GM19238 (cell line): Measurements from ENCODE around the gene STARD7.
"Not testable (repeated sequence)": the region's sequence is repeated elsewhere in the genome, so short reads cannot be mapped to it uniquely, and the experiment has no call there.

Experiments used
- DNase-seq: peaks from one replicate; pipeline ENCODE4 v3.0.0; 2011; ENCODE audit warnings: low spot score; ENCODE audit not compliant: insufficient read length

STARD7 gene

GRCh38 chr2:96150007-96150640 is 58.5 kb downstream of the STARD7 start:
- DNase-seq, result no peak

GRCh38 chr2:96148410-96149217 is 60.0 kb downstream of the STARD7 start:
- DNase-seq, result peak; percentile 72

- no peak for DNase-seq
Measured at GRCh38 chr2:96147593-96148201, 60.9 kb downstream of the STARD7 start.

- DNase-seq, result no peak
Measured at GRCh38 chr2:96146881-96147592, 61.6 kb downstream of the STARD7 start.

- DNase-seq, result peak; percentile 92
Measured at GRCh38 chr2:96146153-96146880, 62.3 kb downstream of the STARD7 start.

- DNase-seq, result peak; percentile 38
Measured at GRCh38 chr2:96145848-96146152, 62.8 kb downstream of the STARD7 start.

- DNase-seq, result peak; percentile 99
Measured at GRCh38 chr2:96145036-96145847, 63.4 kb downstream of the STARD7 start, which contains the start of gene DUSP2. TSS of gene DUSP2 (minus strand) at chr2:96145440. CDS start at chr2:96145354, 86 bp downstream.

GRCh38 chr2:96144481-96145035 is 64.1 kb downstream of the STARD7 start:
- DNase-seq, result no peak

GRCh38 chr2:96143848-96144480 is 64.7 kb downstream of the STARD7 start:
- DNase-seq, result no peak

GRCh38 chr2:96143231-96143847 is 65.3 kb downstream of the STARD7 start:
- DNase-seq, result no peak

GRCh38 chr2:96142217-96143113 is 66.2 kb downstream of the STARD7 start:
- DNase-seq, result no peak

GRCh38 chr2:96141624-96141967 is 67.0 kb downstream of the STARD7 start:
- not testable (repeated sequence) for DNase-seq

- no peak for DNase-seq
Measured at GRCh38 chr2:96140941-96141623, 67.5 kb downstream of the STARD7 start.

GRCh38 chr2:96139181-96139758 is 69.4 kb downstream of the STARD7 start:
- DNase-seq, result no peak

- DNase-seq, result peak; percentile 68
Measured at GRCh38 chr2:96138179-96139145, 70.2 kb downstream of the STARD7 start, which contains the start of gene ASTL. TSS of gene ASTL (minus strand) at chr2:96138502. CDS start at chr2:96138436, 66 bp downstream.
